Neural cell (in vitro differentiated cells): ENCODE results near the gene SLC7A6. TPM values are rescaled to one million over a fixed set of nuclear protein-coding genes. Genes with fewer than 3 reads are reported as not detected.

Experiments
- H2AFZ ChIP-seq: fragments of 200-600, 300-800 bp; sonication (generic), shearing (Covaris generic); 2 replicates; pipeline ENCODE4 v1.6.0; 2014; ENCODE audit warnings: low read depth, mild to moderate bottlenecking, antibody characterized with exemption, low read length, moderate library complexity
- H3F3A ChIP-seq: fragments of 200-600 bp; shearing (Covaris generic); 2 replicates; pipeline ENCODE4 v1.6.1; 2016; ENCODE audit warnings: mild to moderate bottlenecking, moderate library complexity, mixed read lengths, antibody characterized with exemption, low read length; ENCODE audit not compliant: insufficient read depth, poor library complexity, severe bottlenecking
- H3K27ac ChIP-seq: fragments of 200-600, 300-800 bp; sonication (generic), shearing (Covaris generic); 2 replicates; pipeline ENCODE4 v1.5.1; 2014; ENCODE audit warnings: mild to moderate bottlenecking, low read length, moderate library complexity
- H3K27me3 ChIP-seq: fragments of 300-800, 200-600 bp; sonication (generic), shearing (Covaris generic); 2 replicates; pipeline ENCODE4 v1.6.0; 2014; ENCODE audit warnings: mild to moderate bottlenecking, low read depth, low read length, moderate library complexity; ENCODE audit not compliant: insufficient read depth
- H3K36me3 ChIP-seq: fragments of 300-800, 200-600 bp; sonication (generic), shearing (Covaris generic); 2 replicates; pipeline ENCODE4 v1.5.1; 2014; ENCODE audit warnings: mild to moderate bottlenecking, antibody characterized with exemption, low read length, moderate library complexity; ENCODE audit not compliant: insufficient read depth
- H3K4me2 ChIP-seq: fragments of 300-800, 200-600 bp; sonication (generic), shearing (Covaris generic); 2 replicates; pipeline ENCODE4 v1.6.0; 2014; ENCODE audit warnings: mild to moderate bottlenecking, low read length
- H3K4me3 ChIP-seq: fragments of 300-800, 200-600 bp; sonication (generic), shearing (Covaris generic); 2 replicates; pipeline ENCODE4 v1.5.1; 2014; ENCODE audit warnings: mild to moderate bottlenecking, low read length, moderate library complexity
- H3K79me2 ChIP-seq: fragments of 200-600 bp; shearing (Covaris generic); replicated peaks from 2 replicates; pipeline ENCODE4 v1.6.0; 2014; ENCODE audit warnings: mild to moderate bottlenecking, low read length, moderate library complexity; ENCODE audit not compliant: insufficient read depth
- H3K9ac ChIP-seq: fragments of 300-800, 200-600 bp; sonication (generic), shearing (Covaris generic); 2 replicates; pipeline ENCODE4 v1.6.1; 2016; ENCODE audit warnings: mild to moderate bottlenecking, low read length, mixed read lengths
- H3K9me2 ChIP-seq: fragments of 200-600 bp; shearing (Covaris generic); 2 replicates; pipeline ENCODE4 v1.6.1; 2016; ENCODE audit warnings: mild to moderate bottlenecking, low read length, mixed read lengths; ENCODE audit not compliant: insufficient read depth
- H3K9me3 ChIP-seq: fragments of 200-600, 300-800 bp; sonication (generic), shearing (Covaris generic); 2 replicates; pipeline ENCODE4 v1.6.1; 2016; ENCODE audit warnings: mild to moderate bottlenecking, mixed run types, low read length, moderate library complexity, mixed read lengths
- H4K20me1 ChIP-seq: fragments of 200-600 bp; shearing (Covaris generic); 2 replicates; pipeline ENCODE4 v1.6.1; 2016; ENCODE audit warnings: mild to moderate bottlenecking, mixed run types; ENCODE audit not compliant: insufficient read depth
- EP300 ChIP-seq: fragments of 450-650 bp; conservative IDR thresholded peaks from 2 replicates; pipeline ENCODE4 v1.6.1; 2014; ENCODE audit warnings: antibody characterized with exemption, mild to moderate bottlenecking, moderate library complexity; ENCODE audit not compliant: poor library complexity, severe bottlenecking
- EZH2 ChIP-seq: fragments of 200-600, 300-800 bp; shearing (Covaris generic), sonication (generic); IDR thresholded peaks from 2 replicates; pipeline ENCODE4 v1.6.1; 2014; ENCODE audit warnings: antibody characterized with exemption, low read length, borderline replicate concordance, mild to moderate bottlenecking; ENCODE audit not compliant: insufficient read depth, poor library complexity, severe bottlenecking
- MXI1 ChIP-seq: fragments of 450-650 bp; conservative IDR thresholded peaks from 2 replicates; pipeline ENCODE4 v1.6.1; 2014; ENCODE audit warnings: antibody characterized with exemption, mild to moderate bottlenecking; ENCODE audit not compliant: poor library complexity, severe bottlenecking
- POLR2AphosphoS5 ChIP-seq: IDR thresholded peaks from 2 replicates; pipeline ENCODE4 v1.6.1; 2012
- SMC3 ChIP-seq: fragments of 450-650 bp; conservative IDR thresholded peaks from 2 replicates; pipeline ENCODE4 v1.6.1; 2014; ENCODE audit warnings: antibody characterized with exemption, mild to moderate bottlenecking, moderate library complexity; ENCODE audit not compliant: poor library complexity
- TAF1 ChIP-seq: IDR thresholded peaks from 2 replicates; pipeline ENCODE4 v1.6.1; 2012; ENCODE audit warnings: low read depth
- polyA plus RNA-seq: library from polyadenylated mRNA; depleted of rRNA; stranded (reverse); fragments of >200 nt; gene quantifications from 2 replicates; pipeline ENCODE4 v1.2.3, GENCODE V29; 2014
- TF ChIP-seq, protein P1 (sequence below): fragments of 450-650 bp; IDR thresholded peaks from 2 replicates; pipeline ENCODE4 v1.5.1; 2014; ENCODE audit warnings: antibody characterized with exemption, mild to moderate bottlenecking, moderate library complexity; ENCODE audit not compliant: poor library complexity, severe bottlenecking
- TF ChIP-seq, protein P2 (sequence below): IDR thresholded peaks from 2 replicates; pipeline ENCODE4 v1.6.1; 2012; ENCODE audit warnings: borderline replicate concordance

SLC7A6 gene
- polyA plus RNA-seq, 1 donor from 2014 or later = 39.3 TPM

- TF ChIP-seq TAF1 = no peak
- no peak for TF ChIP-seq MXI1
- TF ChIP-seq EP300 = no peak
- TF ChIP-seq, protein P1, sequence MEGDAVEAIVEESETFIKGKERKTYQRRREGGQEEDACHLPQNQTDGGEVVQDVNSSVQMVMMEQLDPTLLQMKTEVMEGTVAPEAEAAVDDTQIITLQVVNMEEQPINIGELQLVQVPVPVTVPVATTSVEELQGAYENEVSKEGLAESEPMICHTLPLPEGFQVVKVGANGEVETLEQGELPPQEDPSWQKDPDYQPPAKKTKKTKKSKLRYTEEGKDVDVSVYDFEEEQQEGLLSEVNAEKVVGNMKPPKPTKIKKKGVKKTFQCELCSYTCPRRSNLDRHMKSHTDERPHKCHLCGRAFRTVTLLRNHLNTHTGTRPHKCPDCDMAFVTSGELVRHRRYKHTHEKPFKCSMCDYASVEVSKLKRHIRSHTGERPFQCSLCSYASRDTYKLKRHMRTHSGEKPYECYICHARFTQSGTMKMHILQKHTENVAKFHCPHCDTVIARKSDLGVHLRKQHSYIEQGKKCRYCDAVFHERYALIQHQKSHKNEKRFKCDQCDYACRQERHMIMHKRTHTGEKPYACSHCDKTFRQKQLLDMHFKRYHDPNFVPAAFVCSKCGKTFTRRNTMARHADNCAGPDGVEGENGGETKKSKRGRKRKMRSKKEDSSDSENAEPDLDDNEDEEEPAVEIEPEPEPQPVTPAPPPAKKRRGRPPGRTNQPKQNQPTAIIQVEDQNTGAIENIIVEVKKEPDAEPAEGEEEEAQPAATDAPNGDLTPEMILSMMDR = no peak
- TF ChIP-seq, protein P2, sequence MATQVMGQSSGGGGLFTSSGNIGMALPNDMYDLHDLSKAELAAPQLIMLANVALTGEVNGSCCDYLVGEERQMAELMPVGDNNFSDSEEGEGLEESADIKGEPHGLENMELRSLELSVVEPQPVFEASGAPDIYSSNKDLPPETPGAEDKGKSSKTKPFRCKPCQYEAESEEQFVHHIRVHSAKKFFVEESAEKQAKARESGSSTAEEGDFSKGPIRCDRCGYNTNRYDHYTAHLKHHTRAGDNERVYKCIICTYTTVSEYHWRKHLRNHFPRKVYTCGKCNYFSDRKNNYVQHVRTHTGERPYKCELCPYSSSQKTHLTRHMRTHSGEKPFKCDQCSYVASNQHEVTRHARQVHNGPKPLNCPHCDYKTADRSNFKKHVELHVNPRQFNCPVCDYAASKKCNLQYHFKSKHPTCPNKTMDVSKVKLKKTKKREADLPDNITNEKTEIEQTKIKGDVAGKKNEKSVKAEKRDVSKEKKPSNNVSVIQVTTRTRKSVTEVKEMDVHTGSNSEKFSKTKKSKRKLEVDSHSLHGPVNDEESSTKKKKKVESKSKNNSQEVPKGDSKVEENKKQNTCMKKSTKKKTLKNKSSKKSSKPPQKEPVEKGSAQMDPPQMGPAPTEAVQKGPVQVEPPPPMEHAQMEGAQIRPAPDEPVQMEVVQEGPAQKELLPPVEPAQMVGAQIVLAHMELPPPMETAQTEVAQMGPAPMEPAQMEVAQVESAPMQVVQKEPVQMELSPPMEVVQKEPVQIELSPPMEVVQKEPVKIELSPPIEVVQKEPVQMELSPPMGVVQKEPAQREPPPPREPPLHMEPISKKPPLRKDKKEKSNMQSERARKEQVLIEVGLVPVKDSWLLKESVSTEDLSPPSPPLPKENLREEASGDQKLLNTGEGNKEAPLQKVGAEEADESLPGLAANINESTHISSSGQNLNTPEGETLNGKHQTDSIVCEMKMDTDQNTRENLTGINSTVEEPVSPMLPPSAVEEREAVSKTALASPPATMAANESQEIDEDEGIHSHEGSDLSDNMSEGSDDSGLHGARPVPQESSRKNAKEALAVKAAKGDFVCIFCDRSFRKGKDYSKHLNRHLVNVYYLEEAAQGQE = no peak
- no peak for TF ChIP-seq POLR2AphosphoS5
Measured at GRCh38 chr16:68215302-68215701, 49.0 kb upstream of the SLC7A6 start.

GRCh38 chr16:68216240-68216639 is 48.1 kb upstream of the SLC7A6 start:
- Histone ChIP-seq H3K9ac (no peak overlapping the region), H3K4me3 (no peak overlapping the region), H3K79me2 (no peaks in the 10 kb centered on the region), H3F3A (no peaks in the 10 kb centered on the region), H3K27me3 (no peaks in the 10 kb centered on the region), H3K4me2 (no peak overlapping the region), H2AFZ (no peak overlapping the region), H3K27ac (no peak overlapping the region), H3K36me3 (no peaks in the 10 kb centered on the region), H3K9me2 (no peaks in the 10 kb centered on the region), H3K9me3 (no peaks in the 10 kb centered on the region), H4K20me1 (no peaks in the 10 kb centered on the region)
- TF ChIP-seq MXI1 (no peak), SMC3 (no peak), EZH2 (no peak), TAF1 (no peak)
- TF ChIP-seq, protein P2 = no peak
- TF ChIP-seq, protein P1 = no peak

More at GRCh38 chr16:68215302-68215701, 49.0 kb upstream of the SLC7A6 start:
- Histone ChIP-seq H3K79me2 (no peaks in the 10 kb centered on the region), H3F3A (no peaks in the 10 kb centered on the region), H3K4me2 (no peak overlapping the region), H3K4me3 (no peak overlapping the region), H3K27ac (no peak overlapping the region), H2AFZ (no peak overlapping the region), H3K36me3 (no peaks in the 10 kb centered on the region), H3K9ac (no peak overlapping the region), H4K20me1 (no peaks in the 10 kb centered on the region), H3K9me2 (no peaks in the 10 kb centered on the region), H3K27me3 (no peaks in the 10 kb centered on the region), H3K9me3 (no peaks in the 10 kb centered on the region)
